GM19099 (cell line): ENCODE data around the gene XXYLT1.

ENCODE experiments used
- POLR2A ChIP-seq: IDR thresholded peaks from 3 replicates; pipeline ENCODE4 v1.6.1; 2011; ENCODE audit warnings: low read depth; ENCODE audit not compliant: insufficient read length; ENCODE audit errors: extremely low read depth

The XXYLT1 gene

GRCh38 chr3:195269375-195270078 is 1.4 kb downstream of the XXYLT1 start:
- TF ChIP-seq POLR2A, result no peak

- TF ChIP-seq POLR2A, result no peak
Measured at GRCh38 chr3:195268576-195269309, 2.2 kb downstream of the XXYLT1 start.

DNA sequence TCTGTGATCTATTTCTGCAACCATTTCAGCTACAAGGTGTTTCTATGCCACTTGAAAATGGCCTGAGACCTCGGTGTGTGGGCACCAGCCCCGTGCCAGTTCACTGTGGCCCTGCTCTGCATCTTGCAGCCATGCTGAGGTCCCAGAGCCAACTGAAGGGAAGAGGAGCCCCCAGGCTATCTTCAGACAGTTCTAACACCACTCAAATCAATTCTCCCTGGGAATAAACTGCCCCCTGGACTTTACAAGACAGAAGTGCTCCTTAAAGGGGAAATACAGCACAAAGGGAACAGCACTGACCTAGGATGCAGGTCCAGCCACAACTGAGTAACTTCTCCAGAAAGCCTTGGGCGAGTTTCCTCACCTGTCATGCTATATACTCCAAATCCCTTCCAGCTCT is 3.9 kb downstream of the XXYLT1 start:
- no peak for TF ChIP-seq POLR2A

GRCh38 chr3:195266428-195266827 is 4.5 kb downstream of the XXYLT1 start:
- no peak for TF ChIP-seq POLR2A

DNA sequence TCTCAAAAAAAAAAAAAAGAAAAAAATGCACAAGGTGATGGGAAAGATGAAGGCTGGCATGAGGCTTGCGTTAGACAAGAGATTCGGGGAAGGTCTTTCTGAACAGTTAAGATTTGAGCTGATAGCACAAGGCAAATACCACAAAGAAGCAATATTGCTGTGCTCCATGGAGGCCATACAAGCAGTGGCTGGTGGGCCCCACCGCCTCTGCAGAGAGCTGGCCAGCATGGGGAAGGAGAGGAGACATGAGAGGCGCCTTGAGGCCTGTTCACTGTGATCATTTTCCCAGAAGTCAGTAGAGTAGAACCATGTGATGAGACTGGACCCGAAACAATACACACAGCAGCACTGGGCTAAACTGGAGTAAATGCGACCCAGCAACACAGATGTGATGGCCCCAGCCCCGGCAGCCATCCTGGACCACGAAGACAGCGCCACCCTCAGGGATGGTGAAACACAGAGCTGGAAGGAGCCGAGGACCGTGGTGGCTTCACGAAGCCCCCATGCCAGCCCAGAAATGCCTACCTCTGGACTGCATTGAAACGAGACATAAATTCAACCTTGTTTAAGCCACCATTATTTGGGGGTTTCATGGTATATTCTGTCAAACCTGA is 5.5 kb downstream of the XXYLT1 start:
- no peak for TF ChIP-seq POLR2A

GRCh38 chr3:195263925-195264600 is 6.9 kb downstream of the XXYLT1 start:
- no peak for TF ChIP-seq POLR2A

- TF ChIP-seq POLR2A, result no peak
Measured at GRCh38 chr3:195263193-195263924, 7.6 kb downstream of the XXYLT1 start.

DNA sequence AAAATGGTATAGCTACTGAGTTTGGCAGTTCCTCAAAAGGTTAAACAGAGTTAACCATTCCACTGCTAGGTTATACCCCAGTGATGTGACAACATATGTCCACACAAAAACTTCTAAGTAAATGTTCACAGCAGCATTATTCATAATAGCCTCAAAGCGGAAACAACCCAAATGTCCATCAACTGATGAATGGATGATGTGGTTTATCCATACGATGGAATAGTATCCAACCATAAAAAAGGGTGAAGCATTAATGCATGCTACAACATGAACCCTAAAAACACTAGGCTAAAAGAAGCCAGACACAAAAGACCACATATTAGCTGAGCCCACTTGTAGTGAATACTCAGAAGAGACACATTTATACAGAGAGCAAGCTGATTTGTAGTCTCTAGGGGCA is 9.0 kb downstream of the XXYLT1 start:
- no peak for TF ChIP-seq POLR2A

DNA sequence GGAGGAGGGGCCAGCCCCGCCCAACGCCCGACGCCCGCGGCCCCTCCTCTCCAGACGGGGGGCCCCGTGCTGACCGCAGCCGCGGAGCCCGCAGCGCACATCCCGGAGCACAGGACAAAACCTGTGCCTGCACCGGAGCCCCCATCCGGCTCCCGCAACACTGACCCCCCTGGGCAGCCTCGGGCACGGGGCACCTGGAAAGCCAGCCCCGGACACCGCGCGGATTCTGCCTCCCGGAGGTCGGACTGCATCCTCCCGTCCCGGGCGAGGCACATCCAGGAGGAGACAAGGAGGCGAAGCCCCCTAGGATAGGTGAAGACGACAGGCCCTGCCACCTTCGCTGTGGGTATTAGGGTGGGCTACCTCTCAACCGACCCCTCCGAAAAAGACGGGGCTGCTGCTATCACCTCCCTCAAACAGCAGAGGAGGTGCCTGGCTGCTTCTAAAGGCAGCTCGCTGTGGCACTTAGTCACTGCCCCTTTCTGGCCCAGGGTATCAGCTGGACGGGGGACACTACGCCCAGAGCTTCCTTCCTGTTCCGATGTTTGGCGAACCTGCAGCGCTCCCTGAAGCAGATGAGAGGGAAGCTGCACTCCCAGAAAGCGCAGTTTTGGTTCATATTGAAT is 10.6 kb downstream of the XXYLT1 start:
- TF ChIP-seq POLR2A, result no peak

- TF ChIP-seq POLR2A, result peak; percentile 68
Measured at GRCh38 chr3:195259475-195260279, 11.3 kb downstream of the XXYLT1 start.

- no peak for TF ChIP-seq POLR2A
Measured at GRCh38 chr3:195259154-195259474, 11.8 kb downstream of the XXYLT1 start.

DNA sequence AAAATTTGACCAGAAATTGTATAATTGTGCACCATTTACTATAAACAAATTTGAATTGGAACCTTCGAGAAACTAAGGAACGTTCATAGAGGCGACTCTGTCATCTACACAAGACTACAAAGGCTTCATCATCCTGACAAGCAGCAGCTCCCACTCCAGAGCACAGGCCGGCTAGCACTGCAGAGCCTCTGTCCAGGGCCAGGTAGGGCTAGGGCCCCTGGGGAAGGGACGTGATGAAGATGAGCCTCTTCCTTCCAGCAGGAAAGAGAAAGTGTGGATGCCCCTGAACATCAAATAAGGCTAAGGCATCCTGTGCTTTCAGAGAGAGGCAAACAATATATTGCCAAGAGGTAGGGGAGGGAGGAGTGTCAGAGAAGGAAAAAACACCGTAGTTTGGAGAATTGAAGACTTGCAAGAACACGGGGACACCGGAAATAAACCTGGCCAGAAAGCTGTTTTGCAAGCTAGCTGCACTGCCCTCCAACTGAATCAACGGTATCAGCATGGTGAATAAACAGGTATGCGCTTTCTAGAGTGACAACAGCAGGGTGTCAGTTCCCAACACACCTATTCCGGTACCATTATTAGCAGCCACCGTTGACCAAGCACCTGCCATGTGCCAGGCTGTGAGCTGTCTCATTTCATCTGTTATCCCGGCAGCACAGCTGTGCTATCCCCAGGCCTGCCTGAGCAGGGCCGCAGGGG is 12.4 kb downstream of the XXYLT1 start:
- TF ChIP-seq POLR2A, result no peak

GRCh38 chr3:195257454-195258448 is 13.2 kb downstream of the XXYLT1 start:
- no peak for TF ChIP-seq POLR2A
